Cardiac septum (tissue), 1 donor: ENCODE results near the gene C3orf20. TPM values are rescaled to one million over a fixed set of nuclear protein-coding genes. Genes with fewer than 3 reads are reported as not detected.
"Not testable (repeated sequence)": the region's sequence is repeated elsewhere in the genome, so short reads cannot be mapped to it uniquely, and the experiment has no call there.

Experiments used
- DNase-seq: peaks from one replicate; pipeline ENCODE4 v3.0.0-alpha.2; 2020; ENCODE audit warnings: low spot score
- intact Hi-C: fragments of 100-400 bp; cut with DNase I; formaldehyde crosslinking; loops from one replicate; pipeline ENCODE4 v1.14.0; 2022
- total RNA-seq: library from RNA; stranded (reverse); fragmentation: NEBNext Ultra II Directional; extraction: Animal tissue kit (Norgen Biotek cat#: 25700); gene quantifications from one replicate; pipeline ENCODE4 v1.2.1, GENCODE V29; 2021
- donor health status: DM: no; HTN: no; CAD: no.

C3orf20 gene
- total RNA-seq, 1 donor from 2014 or later, result 0.32 TPM

DNA sequence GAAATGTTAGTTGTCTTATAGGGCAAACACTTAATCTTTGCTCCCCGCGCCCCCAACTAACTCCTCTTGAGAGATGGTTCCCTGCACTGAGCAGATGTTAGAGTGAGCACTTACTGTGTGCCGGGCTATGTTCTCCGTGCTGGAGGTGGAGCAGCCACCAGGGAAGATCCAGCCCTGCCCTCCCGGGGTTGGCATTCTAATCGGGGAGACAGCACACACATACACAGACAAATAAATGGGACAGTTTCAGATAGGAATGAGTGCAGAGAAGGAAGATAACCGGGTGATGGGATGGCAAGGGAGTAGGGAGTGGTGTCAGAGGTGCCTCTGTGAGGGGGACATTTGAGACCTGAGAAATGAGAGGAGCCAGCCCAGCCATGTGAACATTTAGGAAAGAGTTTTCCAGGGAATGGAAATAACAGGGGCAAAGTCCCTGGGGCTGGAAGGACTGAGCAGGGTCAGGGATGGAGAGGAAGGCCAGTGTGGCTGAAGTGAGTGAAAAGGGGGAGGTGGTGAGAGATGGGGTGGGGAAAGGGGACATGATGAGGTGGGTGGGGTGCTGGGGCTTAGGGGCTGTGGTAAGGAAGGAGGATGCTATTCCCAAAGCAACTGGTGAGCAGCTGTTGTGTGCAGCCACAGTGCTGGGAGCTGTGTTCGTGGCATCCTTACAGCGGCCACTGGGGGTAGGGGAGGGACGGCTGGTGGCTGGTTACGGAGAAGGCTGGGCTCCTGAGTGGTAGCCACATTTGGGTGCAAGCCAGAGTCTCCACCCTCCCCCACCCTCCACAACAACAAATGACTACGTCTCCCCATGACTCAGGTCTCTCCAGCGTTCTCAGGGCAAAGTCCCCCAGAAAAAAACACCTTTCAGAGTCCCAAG is 128.4 kb downstream of the C3orf20 start:
- peak; percentile 70 for DNase-seq

DNA sequence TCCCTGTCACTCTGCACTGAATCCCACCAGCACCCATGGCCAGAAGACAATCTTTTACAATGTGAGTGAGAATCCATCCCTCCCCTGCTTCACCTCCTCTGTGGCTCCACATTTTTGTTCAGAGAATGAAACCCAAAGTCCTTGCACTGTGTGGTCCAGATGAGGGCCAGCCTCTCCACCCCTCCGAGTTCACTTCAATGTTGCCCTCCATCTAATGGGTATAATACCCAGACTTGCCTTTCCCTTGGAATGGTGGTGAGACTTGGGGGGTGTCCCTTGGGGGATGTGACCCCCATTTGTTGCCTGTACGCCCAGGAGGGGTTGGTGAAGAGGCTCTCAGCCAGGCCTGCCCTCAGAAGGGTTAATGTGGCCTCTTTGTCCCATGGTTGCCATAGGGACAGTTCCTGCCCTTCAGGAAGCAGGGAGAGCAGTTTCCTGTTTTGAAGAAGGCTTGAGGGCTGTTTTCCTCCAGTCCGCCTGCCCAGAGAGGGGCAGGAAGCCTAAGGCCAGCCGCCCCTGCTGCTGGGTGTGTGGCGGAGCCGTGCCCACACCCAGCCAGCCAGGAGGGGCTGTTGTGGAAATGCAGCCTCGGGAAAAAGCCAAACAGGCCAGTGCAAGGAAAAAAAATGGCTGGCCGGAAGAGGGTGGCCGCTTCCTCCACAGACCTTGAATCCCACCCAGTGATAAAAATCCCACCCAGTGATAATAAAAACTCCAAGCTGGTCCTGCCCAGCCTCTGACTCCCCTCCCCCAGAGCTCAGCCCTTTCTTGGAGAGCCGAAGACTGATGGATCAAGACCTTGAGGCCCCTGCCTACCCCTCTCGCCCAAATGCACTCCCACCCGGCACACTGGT is 129.3 kb downstream of the C3orf20 start:
- peak; percentile 76 for DNase-seq
- intact Hi-C loops, result no loop called here

More for the DNA sequence above, 128.4 kb downstream of the C3orf20 start:
- intact Hi-C loops, result no loop called here

DNA sequence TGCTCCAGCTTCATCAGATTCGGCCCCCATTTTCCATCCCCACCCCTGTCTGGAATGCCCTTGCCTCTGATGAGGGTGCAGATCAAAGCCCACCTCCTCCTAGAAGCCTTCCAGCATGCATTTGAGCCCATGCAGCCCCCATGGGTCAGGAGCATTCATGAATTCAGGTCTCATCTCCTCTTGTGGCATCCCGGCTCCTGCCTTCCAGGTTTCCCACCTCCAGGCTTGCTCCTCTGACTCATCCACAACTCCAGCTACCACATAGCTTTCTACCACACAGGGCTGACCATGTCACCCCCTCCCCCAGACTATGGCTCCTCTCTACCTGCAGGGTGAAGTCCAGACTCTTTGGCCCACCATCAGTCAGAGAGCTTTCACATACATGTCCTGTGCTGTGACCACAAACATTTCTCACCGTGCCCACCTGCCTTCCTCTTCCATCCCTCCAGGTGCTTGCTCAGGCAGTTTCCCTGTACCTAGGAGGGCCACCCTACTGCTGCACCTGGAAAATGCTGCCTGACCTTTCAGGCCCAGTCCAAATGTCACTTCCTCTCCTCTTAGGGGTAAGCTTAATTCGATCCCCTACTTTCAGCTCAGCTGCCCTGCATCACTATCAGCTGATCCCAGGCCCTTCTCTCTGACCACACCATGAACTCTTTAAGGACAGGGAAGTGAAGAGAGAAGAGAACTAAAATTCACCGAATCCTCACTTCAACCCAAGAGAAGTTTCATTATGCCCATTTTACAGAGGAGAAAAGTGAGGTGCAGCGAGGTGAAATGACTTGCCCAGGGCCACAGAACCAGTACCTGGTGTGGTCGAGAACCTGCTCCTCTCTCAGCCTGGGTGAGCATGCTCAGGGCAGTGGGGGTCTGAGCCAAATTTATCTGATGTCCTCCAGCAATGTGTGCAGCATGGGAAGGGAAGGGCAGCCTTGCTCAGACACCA is 130.2 kb downstream of the C3orf20 start:
- intact Hi-C loops, result loop anchor here (5.0 kb wide), 1 partner anchor 57 kb away; no protein-coding TSS in a partner anchor
- DNase-seq, result peak; percentile 44

- intact Hi-C loops, result loop anchor here (5.0 kb wide), 1 partner anchor 56 kb away; no protein-coding TSS in a partner anchor
- DNase-seq, result no peak
Measured at GRCh38 chr3:14805961-14806537, 131.1 kb downstream of the C3orf20 start.

DNA sequence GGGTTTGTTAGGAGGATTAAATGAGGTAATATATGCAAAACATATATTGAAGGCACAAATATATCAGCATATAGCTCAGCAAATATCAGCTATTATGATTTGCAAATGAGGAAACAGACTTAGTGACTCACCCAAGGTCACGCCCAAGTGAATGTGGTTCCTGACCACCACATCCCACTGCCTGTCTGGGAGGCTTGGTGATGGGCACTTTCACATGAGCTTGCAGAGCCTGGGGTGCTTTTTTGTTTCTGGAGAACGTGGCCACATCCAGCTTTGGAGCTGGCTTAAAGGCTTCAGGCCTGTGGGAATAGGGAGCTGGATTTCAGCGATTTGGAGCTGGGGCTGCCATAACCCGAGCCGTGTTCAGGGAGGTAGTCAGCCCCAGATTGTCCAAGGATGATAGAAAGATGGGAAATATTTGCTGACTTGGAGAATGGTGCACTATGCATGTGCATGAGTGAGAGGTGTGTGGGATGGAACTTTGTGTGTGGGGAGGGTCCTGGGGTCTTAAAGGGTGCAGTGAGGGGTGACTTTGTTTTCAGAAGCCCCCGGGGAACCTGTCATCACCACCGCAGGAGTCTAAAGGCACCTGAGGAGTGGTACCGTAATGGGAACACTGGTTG is 131.8 kb downstream of the C3orf20 start:
- intact Hi-C loops, result loop anchor here (5.0 kb wide), 1 partner anchor 56 kb away; no protein-coding TSS in a partner anchor
- DNase-seq, result no peak

- intact Hi-C loops, result loop anchor here (5.0 kb wide), 1 partner anchor 54 kb away; no protein-coding TSS in a partner anchor
- DNase-seq, result no peak
Measured at GRCh38 chr3:14808025-14808424, 133.1 kb downstream of the C3orf20 start.

DNA sequence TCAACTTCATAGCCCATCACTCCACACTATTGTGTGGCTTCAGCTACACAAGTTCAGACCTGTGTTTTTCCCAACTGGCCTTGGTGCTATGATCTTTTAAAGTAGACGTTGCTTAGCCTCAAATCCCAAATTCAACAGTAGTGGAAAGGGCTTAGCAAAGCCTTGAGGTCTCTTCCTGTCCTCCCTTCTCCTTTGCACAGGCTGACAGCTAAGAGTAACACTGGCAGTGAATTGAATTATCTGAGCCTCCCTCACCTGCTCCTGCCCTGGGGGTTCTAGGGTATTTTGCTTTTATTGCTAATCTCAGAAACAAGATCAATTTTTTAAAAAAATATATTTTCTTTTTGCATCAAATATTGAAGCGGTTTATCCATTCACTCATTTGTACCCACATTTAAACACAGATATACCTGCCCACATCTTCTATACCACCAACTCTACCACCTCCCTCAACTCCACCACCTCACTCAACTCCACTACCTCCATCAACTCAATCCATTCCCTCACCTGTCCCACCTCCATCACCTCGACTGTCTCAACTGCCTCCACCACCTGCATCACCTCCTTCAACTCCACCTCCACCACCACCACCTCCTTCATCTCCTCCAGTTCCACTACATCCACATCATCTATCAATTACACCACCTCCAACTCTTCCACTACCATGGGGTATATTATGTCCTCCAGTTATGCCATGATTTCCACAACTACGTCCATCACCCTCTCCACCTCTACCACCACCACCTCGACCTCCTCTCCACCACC is 133.7 kb downstream of the C3orf20 start:
- intact Hi-C loops, result loop anchor here (5.0 kb wide), 1 partner anchor 54 kb away; no protein-coding TSS in a partner anchor
- no peak for DNase-seq

DNA sequence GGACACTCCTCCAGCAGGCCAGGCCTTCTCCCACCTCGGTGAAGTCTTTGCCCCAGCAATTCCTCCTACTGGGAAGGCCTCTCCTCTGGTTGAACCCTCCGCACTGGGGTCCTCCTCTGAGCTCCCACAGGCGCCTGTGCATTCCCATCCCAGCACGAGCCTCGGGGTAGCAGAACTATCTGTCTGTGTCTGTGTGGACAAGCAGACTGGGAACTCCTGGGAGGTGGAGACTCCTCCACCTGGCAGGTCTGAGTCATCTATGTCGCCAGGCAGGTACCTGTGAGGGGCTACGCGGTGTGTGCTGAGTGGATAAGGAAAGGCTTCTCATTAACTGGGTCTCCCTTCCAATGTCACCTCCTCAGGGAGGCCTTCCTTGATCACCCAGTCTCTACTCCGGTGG is 134.7 kb downstream of the C3orf20 start:
- intact Hi-C loops, result loop anchor here (2.0 to 5.0 kb wide), 3 partner anchors 17 to 98 kb away; no protein-coding TSS in a partner anchor
- DNase-seq, result not testable (repeated sequence)

GRCh38 chr3:14810070-14810791 is 135.3 kb downstream of the C3orf20 start:
- DNase-seq, result no peak
- intact Hi-C loops, result loop anchor here (2.0 to 5.0 kb wide), 2 partner anchors 17 to 97 kb away; no protein-coding TSS in a partner anchor

DNA sequence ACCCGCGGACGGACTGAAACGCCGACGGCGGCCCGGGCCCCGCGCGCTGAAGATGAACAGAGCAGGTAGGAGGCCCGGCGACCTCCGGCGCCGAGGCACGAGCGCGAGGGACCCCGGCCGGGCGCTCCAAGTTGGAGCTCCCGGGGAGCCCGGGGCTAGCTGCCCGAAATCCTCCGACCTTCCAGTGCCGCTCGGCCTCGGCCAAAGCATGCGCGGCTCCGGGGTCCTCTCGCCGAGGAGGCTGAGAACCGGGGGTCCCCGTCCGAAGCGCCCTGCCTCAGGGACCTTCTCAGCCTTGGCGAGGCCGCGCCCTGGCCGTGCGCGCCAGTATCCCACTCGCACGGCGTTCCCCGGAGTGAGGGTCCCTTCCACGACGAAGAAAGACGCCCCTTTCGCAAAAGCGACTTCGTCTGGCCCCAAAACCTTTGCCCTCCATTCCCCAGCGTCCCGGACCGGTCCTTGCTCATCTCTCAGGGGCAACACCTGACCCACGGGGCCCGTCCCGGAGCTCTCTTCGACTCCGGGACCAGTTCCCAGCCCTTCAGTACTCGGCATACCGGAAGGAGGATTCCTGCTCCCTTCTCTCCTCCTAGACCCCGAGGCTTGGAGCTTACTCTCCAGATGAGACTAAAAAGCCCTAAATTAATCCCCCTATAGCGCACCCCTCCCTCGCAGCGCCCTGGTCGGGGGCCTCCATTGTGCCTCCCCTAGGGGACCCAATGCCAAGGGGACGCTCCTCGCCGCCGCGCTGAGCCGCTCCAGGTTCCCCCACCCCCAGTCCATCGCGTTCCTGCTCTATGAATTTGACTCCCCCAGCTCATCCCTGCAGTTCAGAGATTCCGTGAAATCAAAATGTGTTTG is 136.1 kb downstream of the C3orf20 start:
- no peak for DNase-seq
- intact Hi-C loops, result loop anchor here (2.0 to 5.0 kb wide), 2 partner anchors 18 to 96 kb away; no protein-coding TSS in a partner anchor

- DNase-seq, result no peak
- intact Hi-C loops, result loop anchor here (2.0 to 5.0 kb wide), 2 partner anchors 19 to 96 kb away; no protein-coding TSS in a partner anchor
Measured at GRCh38 chr3:14811684-14812083, 136.7 kb downstream of the C3orf20 start.

- intact Hi-C loops, result loop anchor here (5.0 kb wide), 1 partner anchor 95 kb away; no protein-coding TSS in a partner anchor
- DNase-seq, result no peak
Measured at GRCh38 chr3:14812196-14812790, 137.4 kb downstream of the C3orf20 start.

DNA sequence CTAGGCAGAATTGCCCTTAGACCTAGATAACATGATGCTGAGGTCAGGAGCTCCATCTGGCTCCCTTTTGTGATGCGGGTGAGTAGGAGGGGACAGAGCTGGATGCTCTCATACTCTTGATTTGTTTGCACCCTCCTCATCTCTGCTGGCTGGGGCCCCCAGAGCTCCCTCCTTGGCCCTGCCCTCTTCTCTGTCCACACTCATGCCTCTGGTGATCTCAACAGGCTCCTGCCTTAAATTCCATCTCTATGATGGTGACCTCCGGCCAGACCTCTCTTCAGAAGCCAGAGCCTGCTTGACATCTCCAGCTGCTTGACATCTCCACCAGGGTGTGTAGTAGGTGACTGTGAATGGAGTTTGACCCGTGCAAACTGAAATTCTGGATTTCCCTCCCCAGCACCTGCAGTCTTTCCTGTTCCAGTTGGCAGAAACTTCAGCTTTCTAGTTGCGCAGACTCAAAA is 139.5 kb downstream of the C3orf20 start:
- no peak for DNase-seq
- intact Hi-C loops, result loop anchor here (5.0 kb wide), 1 partner anchor 93 kb away; no protein-coding TSS in a partner anchor

DNA sequence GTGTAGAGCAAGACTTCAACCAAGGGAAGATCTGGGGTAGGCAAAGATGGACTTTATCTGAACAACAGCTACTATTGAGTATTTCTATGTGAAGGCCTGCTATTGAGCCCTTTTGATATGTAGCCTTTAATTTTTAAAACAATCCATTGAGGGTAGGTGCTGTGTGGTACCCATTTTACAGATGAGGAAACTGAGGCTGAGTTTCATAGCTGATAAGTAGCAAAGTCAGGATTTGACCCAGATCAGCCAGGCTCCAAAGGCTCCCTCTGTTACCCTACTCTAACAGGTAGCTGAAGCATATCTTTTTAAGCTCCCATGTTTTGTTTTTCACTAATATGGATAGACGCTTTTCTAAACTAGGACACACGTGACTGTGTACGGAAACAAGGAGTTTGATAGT is 141.4 kb downstream of the C3orf20 start:
- DNase-seq, result no peak
- intact Hi-C loops, result no loop called here
